Measurements from ENCODE around the gene PIAS1.
"Not testable (repeated sequence)": the region's sequence is repeated elsewhere in the genome, so short reads cannot be mapped to it uniquely, and the experiment has no call there.

Gene PIAS1

DNA sequence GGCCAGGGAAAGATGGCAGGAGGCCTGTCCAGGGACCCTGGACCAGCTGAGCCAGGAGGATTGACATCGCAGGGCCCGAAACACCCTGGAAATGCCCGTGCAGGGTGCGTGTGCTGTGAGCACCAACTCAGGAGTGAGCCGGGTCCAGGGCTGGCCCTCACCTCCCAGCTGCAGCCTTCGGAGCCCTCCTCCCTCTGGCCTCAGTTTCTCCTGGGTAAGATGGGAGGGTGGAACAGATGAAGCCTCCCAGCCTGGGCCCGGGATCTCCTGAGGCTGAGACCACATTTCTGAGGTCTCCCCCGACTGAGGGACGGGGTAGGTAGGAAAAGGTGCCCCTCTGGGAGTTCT is 156.3 kb downstream of the PIAS1 start:
- no peak for DNase-seq (ENCODE audit: low read depth, low spot score)
- H3K27ac ChIP-seq = no peak overlapping the region

DNA sequence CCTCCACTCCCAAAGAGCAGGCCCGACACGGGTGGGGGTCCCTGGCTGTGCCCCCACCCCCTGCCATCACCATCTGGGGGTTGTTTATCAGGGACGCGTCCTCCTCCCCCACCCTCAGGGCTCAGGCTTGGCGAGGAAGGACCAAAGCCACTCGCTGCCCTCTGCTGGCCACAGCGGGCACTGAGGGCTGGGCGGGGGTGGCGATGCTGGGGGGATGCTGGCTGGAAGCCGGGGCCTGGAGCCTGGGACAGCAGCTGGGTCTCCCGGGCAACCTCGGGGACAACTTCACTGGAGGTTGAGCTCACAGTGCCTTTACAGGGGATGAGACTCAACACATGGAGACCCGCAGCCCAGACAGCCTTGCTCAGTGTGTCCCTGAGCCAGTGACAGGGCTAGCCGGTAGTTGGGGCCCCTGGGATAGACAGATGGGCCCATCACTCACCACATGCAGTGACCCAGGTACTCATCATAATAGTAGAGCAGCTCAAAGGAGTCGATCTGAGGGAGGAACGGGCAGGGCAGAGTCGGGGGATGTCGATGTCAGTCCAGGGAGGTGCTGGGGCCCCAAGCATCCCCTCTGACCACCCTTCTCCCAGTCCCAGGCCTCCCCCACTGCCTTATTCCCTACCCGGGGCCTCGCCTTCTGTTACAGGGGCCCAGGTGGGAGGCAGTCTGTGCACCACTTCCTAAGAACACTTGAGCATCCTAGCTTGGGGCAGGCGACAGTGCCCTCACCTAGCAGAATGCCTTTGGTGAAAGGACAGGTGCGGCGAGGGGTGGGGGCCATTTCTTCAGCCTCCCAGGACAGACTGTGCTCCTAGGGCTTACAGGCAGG is 156.9 kb downstream of the PIAS1 start:
- DNase-seq (ENCODE audit: low read depth, low spot score) = no peak
- no peak overlapping the region for H3K27ac ChIP-seq

DNA sequence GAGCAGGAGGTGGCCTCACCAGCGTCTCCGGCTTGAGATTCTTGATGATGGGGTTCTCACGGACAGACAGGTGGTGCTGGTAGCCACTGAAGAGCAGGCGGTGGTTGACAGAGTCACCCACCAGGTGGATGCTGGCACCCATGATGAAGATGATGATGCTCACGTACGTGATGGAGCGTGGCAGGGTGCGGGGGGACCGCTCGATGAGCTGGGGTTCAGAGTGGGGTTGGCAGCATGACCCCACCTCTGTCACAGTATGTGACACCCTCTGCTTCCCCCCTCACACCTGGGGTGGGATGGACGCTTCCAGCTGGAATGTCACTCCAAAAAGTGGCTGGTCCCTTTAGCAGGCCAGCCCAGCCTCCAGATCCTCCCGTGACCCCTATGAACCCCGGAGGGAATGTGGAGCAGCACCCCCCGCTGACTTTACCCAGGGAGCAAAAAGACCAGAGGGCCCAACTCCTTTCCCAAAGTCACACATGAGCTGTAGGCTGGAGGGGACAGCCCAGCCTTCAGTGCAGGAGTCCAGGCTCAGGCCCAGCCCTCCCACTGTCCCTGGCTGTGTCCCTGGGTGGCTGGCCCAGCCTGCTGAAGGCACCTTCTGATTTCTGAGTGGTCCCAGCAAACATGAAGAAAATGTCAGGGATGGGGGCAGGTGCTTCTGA is 157.7 kb downstream of the PIAS1 start:
- H3K27ac ChIP-seq = no peak overlapping the region

DNA sequence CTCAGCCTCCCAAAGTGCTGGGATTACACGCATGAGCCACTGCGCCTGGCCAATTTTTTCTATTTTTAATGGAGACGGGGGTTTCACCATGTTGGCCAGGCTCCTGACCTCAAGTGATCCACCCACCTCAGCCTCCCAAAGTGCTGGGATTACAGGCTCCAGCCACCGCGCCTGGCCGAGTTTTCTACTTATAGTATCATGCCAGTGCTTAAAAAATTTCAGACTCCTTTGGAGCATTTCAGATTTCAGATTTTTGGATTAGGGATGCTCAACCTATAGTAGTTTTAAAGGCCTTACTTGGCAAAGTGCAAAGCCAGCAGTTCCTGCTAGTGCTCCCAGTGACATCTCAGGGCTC is 159.4 kb downstream of the PIAS1 start:
- not testable (repeated sequence) for H3K27ac ChIP-seq; DNase-seq (ENCODE audit: low read depth, low spot score)

More for the DNA sequence above, 157.7 kb downstream of the PIAS1 start:
- DNase-seq (ENCODE audit: low read depth, low spot score) = no peak

DNA sequence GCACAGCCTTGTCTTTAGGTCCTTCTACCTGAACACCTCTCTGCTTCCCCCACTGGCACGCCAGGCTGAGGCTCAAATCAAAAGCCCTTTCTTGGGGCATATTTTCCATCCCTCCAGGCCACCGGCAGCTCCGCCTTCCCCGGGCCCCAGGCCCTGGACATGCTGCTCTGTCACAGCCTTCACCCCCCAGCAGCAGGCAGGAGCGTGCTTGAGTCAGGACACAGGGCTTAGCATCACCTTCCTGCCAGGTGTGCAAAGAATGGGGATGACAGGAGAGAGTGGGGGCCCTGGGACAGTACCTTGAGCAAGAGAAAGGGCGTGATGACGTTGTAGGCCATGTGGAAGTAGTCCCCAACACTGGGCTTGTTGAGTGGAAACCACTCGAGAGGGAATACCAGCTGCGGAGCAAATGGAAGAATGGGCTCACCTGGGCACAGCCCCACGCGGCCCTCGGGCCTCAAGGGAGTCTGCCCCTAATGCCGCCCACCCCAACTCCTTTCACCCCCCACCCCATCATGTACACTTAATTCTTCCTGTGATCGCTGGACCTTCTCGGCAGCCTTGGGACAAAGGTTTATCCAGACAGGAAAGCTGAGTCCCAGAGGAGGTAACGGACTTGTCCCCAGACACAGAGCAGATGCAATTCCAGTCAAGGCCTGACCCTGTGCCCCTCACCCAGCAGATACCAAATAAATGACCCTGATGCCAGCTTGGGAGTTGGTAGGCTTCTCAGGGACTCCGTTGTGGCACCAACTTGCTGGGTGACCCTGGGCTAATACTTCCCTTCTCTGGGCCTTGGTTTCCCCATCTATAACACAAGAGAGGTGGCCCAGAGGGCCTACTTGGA is 160.1 kb downstream of the PIAS1 start:
- no peak for DNase-seq (ENCODE audit: low read depth, low spot score)
- no peak overlapping the region for H3K27ac ChIP-seq

DNA sequence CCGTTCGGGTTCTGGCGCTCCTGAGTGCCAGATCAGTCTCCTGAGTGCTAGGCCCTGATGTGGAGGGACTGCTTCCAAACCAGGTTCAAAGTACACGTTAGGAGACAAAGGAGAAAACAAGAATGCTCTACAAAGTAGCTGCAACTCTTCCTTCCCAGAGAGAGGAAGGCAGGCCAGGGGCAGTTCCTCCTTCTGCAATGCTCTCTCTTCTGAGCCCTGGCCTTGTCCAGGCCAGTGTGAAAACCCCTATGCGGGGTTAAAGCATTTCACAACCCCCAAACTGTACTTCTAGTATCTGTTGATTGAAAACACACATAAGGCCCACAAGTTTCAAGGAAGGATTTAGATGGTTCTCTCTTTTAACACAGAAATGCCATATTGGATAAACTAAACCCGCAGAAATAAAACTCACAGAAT is 160.7 kb downstream of the PIAS1 start:
- DNase-seq (ENCODE audit: low read depth, low spot score) = no peak
- no peak overlapping the region for H3K27ac ChIP-seq

DNA sequence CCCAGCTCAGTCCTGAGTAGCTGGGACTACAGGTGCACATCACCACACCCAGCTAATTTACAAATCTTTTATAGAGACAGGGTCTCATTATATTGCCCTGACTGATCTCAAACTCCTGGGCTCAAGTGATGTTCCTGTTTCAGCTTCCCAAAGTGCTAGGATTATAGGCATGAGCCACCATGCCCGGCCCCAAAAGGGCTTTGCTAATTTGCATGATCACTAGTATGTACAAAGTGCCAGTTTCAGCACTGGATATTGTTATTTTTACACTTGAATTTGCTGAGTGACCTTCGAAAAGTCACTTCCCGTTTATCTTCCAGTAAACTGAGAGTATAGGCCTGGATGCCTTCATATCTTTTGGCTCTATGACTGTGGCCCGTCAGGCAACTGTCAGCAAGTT is 163.2 kb downstream of the PIAS1 start:
- H3K27ac ChIP-seq = no peak overlapping the region
- no peak for DNase-seq (ENCODE audit: low read depth, low spot score)

DNA sequence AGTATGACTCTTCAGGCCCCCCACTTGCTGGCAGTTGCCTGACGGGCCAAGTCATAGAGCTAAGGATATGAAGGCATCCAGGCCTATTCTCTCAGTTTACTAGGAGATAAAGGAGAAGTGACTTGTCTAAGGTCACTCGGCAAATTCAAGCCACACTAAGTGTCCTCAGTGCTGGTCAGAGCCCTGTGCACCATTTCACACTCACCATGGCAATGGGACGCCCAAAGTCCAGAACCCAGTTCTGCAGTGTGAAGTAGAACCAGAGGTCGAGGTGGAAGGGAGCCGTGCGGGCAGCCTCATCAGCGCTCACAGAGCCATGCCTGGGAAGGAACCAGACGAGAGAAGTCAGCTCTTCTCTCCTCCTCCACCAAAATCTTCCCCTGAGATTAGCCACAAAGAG is 164.2 kb downstream of the PIAS1 start:
- no peak overlapping the region for H3K27ac ChIP-seq
- no peak for DNase-seq (ENCODE audit: low read depth, low spot score)

DNA sequence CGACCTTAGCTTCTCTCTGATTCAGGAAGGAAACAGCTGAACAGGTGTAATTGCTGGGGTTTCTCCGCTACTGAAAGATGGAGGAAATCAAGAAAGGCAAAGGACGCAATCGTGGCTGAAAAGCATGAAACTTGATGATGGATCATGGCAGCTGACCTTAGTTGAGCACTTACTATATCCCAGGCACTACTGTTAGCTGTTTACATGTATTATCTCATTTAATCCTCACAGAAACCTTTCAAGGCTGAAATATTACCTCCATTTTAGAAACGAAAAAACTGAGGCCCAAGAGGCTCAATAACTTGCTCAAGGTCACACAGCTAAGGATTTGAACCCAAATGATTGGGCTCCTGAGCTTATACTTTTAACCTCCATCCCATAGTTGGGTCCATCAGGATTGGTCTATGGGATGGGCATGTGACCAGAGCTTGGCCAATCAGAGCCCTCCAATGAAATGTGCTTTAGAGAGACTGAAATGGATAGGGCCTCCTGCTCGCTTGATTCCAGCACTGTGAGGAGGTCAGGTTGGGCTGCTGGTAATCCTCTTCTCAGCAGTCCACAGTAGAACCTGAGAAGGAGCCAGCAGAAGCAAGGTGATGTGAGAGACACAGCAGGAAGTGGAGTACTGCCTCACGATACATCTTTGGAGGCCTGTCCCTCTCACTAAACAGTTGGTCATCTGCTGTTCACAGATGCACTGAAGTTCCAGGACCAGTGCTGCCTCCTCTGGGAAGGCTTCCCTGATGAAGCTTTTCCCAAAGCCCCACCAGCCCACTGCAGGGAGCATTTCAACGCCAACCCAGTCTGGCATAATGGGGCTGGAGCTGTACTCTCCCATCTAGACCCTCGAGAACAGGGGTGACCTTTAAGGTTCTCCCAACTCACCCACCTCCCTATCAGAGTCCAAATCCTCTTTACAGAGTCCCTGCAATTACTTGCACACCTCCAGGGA is 165.0 kb downstream of the PIAS1 start:
- DNase-seq (ENCODE audit: low read depth, low spot score) = no peak
- no peak overlapping the region for H3K27ac ChIP-seq

DNA sequence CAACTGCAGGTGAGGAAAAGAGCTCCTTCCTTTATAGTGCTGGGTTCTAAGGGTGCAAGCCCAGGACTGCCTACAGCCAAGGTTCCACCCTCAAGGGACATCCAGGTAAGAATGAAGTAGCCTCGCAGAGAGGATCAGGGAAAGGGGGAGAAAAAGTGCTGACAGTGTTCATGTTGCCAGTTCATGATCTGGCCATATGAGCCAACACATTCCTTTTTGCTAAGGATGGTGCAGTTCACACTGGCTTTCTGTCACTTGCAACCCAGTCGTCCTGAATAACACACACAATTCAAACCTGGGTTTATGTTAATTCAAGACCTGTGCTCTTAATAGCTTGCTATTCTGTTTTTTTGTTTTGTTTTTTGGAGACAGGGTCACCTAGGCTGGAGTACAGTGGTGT is 166.4 kb downstream of the PIAS1 start:
- H3K27ac ChIP-seq = no peak overlapping the region
- no peak for DNase-seq (ENCODE audit: low read depth, low spot score)

DNA sequence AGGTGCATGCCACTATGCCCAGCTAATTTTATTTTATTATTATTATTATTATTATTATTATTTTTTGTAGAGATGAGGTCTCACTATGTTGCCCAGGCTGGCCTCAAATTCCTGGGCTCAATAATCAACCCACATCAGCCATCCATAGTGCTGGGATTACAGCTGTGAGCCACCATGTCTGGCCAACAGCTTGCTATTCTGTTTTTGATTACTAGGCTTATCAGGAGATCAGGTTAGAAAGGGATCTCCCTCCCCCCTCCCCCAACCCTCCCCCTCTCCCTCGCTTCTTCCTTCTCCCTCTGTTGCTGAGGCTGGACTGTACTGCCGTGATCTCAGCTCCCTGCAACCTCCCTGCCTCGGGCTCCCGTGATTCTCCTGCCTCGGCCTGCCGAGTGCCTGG is 166.9 kb downstream of the PIAS1 start:
- H3K27ac ChIP-seq = no peak overlapping the region
- DNase-seq (ENCODE audit: low read depth, low spot score) = no peak

DNA sequence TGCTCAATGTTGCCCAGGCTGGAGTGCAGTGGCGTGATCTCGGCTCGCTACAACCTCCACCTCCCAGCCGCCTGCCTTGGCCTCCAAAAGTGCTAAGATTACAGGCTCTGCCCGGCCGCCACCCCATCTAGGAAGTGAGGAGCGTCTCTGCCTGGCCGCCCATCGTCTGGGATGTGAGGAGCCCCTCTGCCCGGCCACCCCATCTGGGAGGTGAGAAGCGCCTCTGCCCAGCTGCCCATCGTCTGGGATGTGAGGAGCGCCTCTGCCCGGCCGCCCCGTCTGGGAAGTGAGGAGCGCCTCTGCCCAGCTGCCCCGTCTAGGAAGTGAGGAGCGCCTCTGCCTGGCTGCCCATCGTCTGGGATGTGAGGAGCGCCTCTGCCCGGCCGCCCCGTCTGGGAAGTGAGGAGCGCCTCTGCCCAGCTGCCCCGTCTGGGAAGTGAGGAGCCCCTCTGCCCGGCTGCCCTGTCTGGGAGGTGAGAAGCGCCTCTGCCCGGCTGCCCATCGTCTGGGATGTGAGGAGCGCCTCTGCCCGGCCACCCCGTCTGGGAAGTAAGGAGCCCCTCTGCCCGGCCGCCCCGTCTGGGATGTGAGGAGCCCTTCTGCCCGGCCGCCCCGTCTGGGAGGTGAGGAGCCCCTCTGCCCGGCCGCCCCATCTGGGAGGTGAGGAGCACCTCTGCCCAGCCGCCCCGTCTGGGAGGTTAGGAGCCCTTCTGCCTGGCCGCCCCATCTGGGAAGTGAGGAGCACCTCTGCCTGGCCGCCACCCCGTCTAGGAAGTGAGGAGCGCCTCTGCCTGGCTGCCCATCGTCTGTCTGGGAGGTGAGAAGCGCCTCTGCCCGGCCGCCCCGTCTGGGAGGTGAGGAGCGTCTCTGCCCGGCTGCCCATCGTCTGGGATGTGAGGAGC is 167.7 kb downstream of the PIAS1 start:
- not testable (repeated sequence) for H3K27ac ChIP-seq; DNase-seq (ENCODE audit: low read depth, low spot score)

DNA sequence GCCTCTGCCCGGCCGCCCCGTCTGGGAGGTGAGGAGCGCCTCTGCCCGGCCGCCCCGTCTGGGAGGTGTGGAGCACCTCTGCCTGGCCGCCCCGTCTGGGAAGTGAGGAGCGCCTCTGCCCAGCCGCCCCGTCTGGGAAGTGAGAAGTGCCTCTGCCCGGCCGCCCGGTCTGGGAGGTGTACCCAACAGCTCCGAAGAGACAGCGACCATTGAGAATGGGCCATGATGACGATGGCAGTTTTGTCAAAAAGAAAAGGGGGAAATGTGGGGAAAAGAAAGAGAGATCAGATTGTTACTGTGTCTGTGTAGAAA is 168.3 kb downstream of the PIAS1 start:
- H3K27ac ChIP-seq = not testable (repeated sequence)

DNA sequence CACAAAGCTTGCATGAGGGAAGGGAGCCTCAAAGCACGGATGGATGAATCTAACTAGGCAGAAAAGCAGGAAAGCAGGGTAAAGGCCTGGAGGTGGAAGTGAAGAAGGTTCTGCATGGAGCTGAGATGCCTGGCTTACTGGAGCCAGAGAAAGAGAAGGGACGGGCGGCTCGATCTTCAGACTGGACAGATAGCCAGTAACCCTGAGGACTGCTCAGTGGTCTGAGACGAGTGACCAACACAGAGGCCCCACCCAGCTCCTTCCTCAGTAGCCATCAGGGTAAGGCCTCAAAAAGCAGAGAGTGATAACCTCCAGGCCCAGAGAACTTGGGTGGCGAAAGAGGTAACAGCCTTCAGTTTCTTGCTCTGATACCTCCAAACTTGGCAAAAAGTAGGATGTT is 169.1 kb downstream of the PIAS1 start:
- no peak overlapping the region for H3K27ac ChIP-seq
- no peak for DNase-seq (ENCODE audit: low read depth, low spot score)

More for the DNA sequence above, 168.3 kb downstream of the PIAS1 start:
- not testable (repeated sequence) for DNase-seq (ENCODE audit: low read depth, low spot score)

DNA sequence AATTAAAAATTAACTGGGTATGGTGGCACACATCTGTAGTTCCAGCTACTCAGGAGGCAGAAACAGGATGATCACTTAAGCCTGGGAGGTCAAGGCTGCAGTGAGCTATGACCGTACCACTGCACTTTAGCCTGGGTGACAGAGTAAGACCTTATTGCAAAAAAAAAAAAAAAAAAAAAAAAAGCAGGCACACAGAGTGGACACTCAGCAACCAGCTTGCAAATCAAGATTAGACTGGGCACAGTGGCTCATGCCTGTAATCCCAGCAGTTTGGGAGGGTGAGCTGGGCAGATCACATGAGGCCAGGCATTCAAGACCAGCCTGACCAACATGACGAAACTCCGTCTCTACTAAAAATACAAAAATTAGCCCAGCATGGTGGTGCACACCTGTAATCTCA is 170.0 kb downstream of the PIAS1 start:
- no peak for DNase-seq (ENCODE audit: low read depth, low spot score)
- H3K27ac ChIP-seq = no peak overlapping the region

DNA sequence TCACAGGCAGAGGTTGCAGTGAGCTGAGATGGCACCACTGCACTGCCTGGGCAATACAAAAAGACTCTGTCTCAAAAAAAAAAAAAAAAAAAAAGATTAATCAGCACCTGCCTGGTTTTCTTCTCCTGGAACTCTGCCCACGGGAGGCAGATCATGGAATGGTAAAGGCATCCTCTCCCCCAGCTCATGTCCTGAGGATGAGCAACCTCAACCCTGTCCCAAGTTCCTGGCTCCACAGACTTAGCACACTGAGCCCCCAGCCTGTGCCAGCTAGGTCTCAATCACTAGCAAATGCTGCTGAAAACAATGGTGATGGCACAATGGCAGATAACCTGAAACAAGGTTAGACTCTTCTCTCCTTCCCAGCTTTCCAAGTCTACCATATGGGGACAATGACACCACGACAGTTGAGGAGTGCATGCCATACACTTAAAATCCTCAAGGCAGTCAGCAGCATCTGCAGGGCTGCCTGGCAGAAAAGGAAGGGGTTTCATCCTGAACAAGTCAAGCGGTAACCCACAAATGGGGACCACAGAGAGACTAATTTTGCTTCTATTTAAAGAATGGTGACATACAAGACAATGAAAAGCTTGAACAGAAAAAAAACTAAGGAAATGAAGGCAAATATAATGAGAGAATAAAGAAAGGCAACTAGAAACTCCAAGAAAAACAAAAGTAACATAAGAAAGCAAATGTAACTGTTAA is 170.6 kb downstream of the PIAS1 start:
- H3K27ac ChIP-seq = no peak overlapping the region
- no peak for DNase-seq (ENCODE audit: low read depth, low spot score)

DNA sequence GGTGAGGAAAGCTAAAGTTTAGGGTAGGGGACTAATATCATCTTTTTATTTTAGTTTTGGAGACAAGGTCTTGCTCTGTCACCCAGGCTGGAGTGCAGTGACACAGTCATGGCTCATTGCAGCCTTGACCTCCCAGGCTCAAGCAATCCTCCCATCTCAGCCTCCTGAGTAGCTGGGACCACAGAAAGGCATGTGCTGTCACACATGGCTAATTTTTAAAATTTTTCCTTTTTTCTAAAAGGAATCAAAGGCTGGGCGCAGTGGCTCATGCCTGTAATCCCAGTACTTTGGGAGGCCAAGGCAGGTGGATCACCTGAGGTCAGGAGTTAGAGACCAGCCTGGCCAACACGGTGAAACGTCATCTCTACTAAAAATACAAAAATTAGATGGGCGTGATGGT is 171.3 kb downstream of the PIAS1 start:
- DNase-seq (ENCODE audit: low read depth, low spot score); H3K27ac ChIP-seq: not testable (repeated sequence)

DNA sequence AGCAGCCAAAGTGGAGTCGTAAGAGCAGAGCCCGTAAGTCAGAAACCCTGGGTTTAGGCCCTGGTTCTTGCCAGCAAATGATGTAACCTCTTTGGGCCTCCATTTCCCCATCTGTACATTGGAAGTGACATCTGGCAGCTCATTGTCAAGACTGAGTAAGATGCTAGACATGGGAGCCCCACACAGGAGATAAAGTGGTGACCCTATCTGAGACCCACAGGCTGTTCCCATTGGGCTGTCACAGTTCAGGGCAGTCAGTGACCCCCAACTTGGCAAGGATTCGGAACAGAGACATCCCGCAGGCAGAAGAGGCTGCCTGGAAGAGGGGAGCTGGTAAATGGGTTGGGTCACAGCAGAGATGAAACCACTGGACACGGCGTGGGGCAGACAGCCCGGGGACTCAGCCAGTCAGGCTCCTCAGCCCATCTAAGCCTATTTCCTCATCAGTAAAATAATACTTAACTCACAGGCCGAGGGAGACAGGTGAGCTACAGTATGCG is 173.6 kb downstream of the PIAS1 start:
- H3K27ac ChIP-seq = no peak overlapping the region
- no peak for DNase-seq (ENCODE audit: low read depth, low spot score)
